WI38 (cell line): ENCODE results near the gene CHST4.
"Not testable (repeated sequence)": the region's sequence is repeated elsewhere in the genome, so short reads cannot be mapped to it uniquely, and the experiment has no call there.

ENCODE experiments used
- H3K4me3 ChIP-seq: 2 replicates; pipeline ENCODE4 v1.5.1; 2011; ENCODE audit warnings: low read depth, mild to moderate bottlenecking, control low read depth, low read length
- CTCF ChIP-seq: IDR thresholded peaks from 2 replicates; pipeline ENCODE4 v1.5.1; 2012; ENCODE audit warnings: low read depth, mild to moderate bottlenecking, control low read depth, low read length

The CHST4 gene

GRCh38 chr16:71501547-71501946 is 24.7 kb upstream of the CHST4 start:
- H3K4me3 ChIP-seq = no peak overlapping the region
- TF ChIP-seq CTCF = no peak

- H3K4me3 ChIP-seq = not testable (repeated sequence)
These were observed 22.2 kb upstream of the CHST4 start for GRCh38 chr16:71504051-71504450.

- H3K4me3 ChIP-seq = no peak overlapping the region
- no peak for TF ChIP-seq CTCF
These were observed 21.3 kb upstream of the CHST4 start for GRCh38 chr16:71504901-71505300.

DNA sequence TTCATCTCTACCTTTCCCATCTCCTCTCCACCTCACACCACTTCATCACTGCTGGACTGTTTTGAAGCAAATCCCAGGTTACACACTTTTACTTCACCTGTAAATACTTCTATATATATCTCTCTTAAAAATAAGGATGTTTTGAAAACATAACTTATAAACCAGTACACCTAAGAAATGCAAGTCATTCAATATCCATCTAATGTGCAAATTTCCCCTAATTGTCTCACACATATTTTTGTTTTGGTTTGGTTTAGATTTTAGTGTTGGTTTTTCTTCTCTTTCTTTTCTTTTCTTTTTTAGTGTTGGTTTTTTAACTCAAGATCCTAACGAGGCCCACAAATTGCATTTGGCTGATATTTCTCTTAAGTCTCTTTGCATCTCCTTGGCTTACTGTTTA is 19.2 kb upstream of the CHST4 start:
- TF ChIP-seq CTCF = no peak
- H3K4me3 ChIP-seq = no peak overlapping the region

DNA sequence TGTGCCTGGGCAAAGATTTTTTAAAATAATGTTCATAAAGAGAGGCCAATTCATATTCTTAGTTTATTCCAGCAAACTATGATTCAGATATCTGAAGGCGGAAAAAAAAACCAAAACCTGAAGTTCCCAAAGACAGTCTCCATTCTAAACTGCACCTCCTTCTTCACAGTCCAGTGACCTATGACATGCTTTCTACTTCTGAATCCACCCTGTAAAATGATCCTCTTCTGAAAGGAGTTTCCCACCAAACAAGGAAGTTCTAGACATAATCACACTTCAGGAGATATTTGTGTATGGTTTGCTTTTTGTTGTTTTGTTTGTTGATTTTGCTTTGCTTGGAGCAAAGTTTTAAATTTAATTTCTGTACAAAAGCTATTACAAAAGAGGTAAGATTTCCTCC is 12.9 kb upstream of the CHST4 start:
- no peak overlapping the region for H3K4me3 ChIP-seq
- no peak for TF ChIP-seq CTCF

GRCh38 chr16:71514476-71514875 is 11.8 kb upstream of the CHST4 start:
- H3K4me3 ChIP-seq = no peak overlapping the region
- no peak for TF ChIP-seq CTCF

- TF ChIP-seq CTCF = no peak
- H3K4me3 ChIP-seq = no peak overlapping the region
These were observed 11.2 kb upstream of the CHST4 start for GRCh38 chr16:71515026-71515425.

GRCh38 chr16:71520550-71520949 is 5.7 kb upstream of the CHST4 start:
- no peak for TF ChIP-seq CTCF
- H3K4me3 ChIP-seq = no peak overlapping the region
